Ovary (tissue), 9 donors: Measurements from ENCODE around the gene INTS11. TPM values are rescaled to one million over a fixed set of nuclear protein-coding genes. Genes with fewer than 3 reads are reported as not detected.

Source experiments
- DNase-seq, 5 donors: peaks; one replicate each; pipeline ENCODE4 v3.0.0-alpha.2; 2019 to 2020
- H3K27ac ChIP-seq, 2 donors: fragments of 200-600 bp; one replicate each; pipeline versions ENCODE4 v1.5.1 to v1.8.0; 2019 to 2022
- H3K27me3 ChIP-seq: fragments of 200-600 bp; one replicate; pipeline ENCODE4 v1.8.0; 2022
- H3K36me3 ChIP-seq: fragments of 200-600 bp; sonication (generic); one replicate; pipeline ENCODE4 v1.5.1; 2019
- H3K4me1 ChIP-seq: one replicate; pipeline ENCODE4 v1.8.1; 2013; ENCODE audit warnings: mild to moderate bottlenecking, moderate library complexity; ENCODE audit not compliant: insufficient read depth
- H3K4me3 ChIP-seq: fragments of 200-600 bp; sonication (generic); one replicate; pipeline ENCODE4 v1.5.1; 2017
- H3K9me3 ChIP-seq, 2 donors: fragments of 200-600 bp in 1 of 2; sonication (generic) in 1 of 2; one replicate each; pipeline versions ENCODE4 v1.5.1 to v1.8.1; 2013 to 2019; ENCODE audit warnings: mild to moderate bottlenecking in 1 of 2, moderate library complexity in 1 of 2
- EP300 ChIP-seq: sonication (generic); formaldehyde crosslinking; IDR thresholded peaks from one replicate; pipeline ENCODE4 v1.6.1; 2017; ENCODE audit warnings: antibody characterized with exemption
- POLR2A ChIP-seq: fragments of 450-650 bp; IDR thresholded peaks from one replicate; pipeline ENCODE4 v1.6.1; 2017; ENCODE audit warnings: antibody characterized with exemption, mild to moderate bottlenecking, moderate library complexity
- WGBS, 3 donors: extraction: QIAGEN DNeasy Blood & Tissue Kit in 1 of 3; methylation state at CpG; one replicate each; pipeline versions ENCODE4 v1.1.5 to v1.1.7; 2013 to 2017; 5-methylcytosine and 5-hydroxymethylcytosine counted together
- intact Hi-C, 4 donors: fragments of 100-400 bp; cut with DNase I; formaldehyde crosslinking; loops; one replicate each; pipeline versions ENCODE4 v1.11.0 to v1.15.1; 2022 to 2023
- polyA plus RNA-seq, 2 donors: library from polyadenylated mRNA; stranded (reverse); fragments of 200-250 nt in 1 of 2; fragments of 350-450 nt in 1 of 2; fragmentation: Illumina TruSeq in 1 of 2; extraction: RNeasy Lipid Tissue Mini Kit (QIAGEN cat#74804) in 1 of 2; gene quantifications; one replicate each; pipeline ENCODE4 v1.2.3, GENCODE V29; 2013 to 2014
- total RNA-seq, 7 donors: library from RNA; depleted of rRNA in 2 of 7; stranded (reverse); fragments of >200 nt in 2 of 7; fragmentation: NEBNext Ultra II Directional in 3 of 7; extraction: Animal tissue kit (Norgen Biotek cat#: 25700) in 3 of 7; gene quantifications; one replicate each; pipeline versions ENCODE4 v1.1.0 to v1.2.4, GENCODE V29; 2016 to 2023
- TF ChIP-seq, protein P1 (sequence below), 3 donors: fragments of 450-650 bp in 2 of 3; fragments of 200-600 bp in 1 of 3; IDR thresholded peaks; one replicate each; pipeline versions ENCODE4 v1.5.1 to v1.8.0; 2016 to 2022; ENCODE audit warnings: antibody characterized with exemption in 3 of 3, mild to moderate bottlenecking in 1 of 3
- donor health status: DM: no; HTN: no; CAD: no; lungs with moderate emphysema.
- donor health status: DM: no; HTN: no; CAD: no.
- donor health status: Bipolar disorder and iron deficiency.
- donor health status: DM: yes; HTN: yes; CAD: no.
- donor health status: DM: no; HTN: no; CAD: no.
- donor health status: DM: yes; HTN: yes; CAD: no.

The INTS11 gene
- total and polyA plus RNA-seq, 9 donors: 72.6 to 135 (median 109) TPM

DNA sequence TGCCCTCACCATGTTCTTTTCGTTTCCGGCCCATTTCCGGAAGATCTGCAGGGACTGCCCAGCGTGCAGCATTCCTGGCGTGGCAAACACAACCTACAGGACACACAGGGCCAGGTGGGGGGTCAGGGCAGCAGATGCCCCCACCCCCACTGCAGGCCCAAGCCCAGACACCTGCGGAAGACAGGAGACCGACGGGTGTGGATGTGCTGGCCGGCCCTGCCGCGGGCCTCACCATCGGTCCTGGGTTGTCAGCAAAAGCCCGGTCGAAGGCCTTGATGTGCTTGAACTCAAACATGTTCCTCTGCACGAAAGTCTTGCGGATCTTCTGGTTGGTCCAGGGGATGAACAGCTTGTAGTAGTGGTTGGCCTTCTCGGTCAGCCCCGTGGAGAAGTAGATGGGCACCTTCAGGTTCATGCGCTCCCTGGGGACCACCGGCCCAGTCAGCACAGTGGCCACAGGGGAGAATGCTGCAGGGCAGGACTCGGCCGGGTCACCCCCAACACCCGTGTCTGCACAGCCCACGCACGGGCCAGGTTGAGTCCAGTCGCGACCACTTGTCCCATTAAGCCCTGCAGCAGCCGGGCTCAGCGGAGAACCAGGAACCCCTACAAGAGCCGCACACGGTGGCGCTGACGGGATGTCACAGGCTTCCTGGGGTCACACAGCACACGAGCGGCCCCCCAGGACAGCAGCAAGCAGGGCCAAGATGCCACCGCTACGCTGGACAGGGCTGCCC, 10.8 kb downstream of the INTS11 start:
- TF ChIP-seq EP300 (no peak), POLR2A (no peak)
- TF ChIP-seq, protein P1, sequence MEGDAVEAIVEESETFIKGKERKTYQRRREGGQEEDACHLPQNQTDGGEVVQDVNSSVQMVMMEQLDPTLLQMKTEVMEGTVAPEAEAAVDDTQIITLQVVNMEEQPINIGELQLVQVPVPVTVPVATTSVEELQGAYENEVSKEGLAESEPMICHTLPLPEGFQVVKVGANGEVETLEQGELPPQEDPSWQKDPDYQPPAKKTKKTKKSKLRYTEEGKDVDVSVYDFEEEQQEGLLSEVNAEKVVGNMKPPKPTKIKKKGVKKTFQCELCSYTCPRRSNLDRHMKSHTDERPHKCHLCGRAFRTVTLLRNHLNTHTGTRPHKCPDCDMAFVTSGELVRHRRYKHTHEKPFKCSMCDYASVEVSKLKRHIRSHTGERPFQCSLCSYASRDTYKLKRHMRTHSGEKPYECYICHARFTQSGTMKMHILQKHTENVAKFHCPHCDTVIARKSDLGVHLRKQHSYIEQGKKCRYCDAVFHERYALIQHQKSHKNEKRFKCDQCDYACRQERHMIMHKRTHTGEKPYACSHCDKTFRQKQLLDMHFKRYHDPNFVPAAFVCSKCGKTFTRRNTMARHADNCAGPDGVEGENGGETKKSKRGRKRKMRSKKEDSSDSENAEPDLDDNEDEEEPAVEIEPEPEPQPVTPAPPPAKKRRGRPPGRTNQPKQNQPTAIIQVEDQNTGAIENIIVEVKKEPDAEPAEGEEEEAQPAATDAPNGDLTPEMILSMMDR (IDR thresholded peaks at IDR 0.05): no peak
- Histone ChIP-seq H3K9me3 (no peaks in the 10 kb centered on the region), H3K27me3 (no peaks in the 10 kb centered on the region), H3K27ac (no peak overlapping the region), H3K36me3 (no peaks in the 10 kb centered on the region), H3K4me1 (peaks cover 10% of the 10 kb centered on the region), H3K4me3 (no peak overlapping the region)
- no peak for DNase-seq
- intact Hi-C loops: loop anchor here in 1 of 4 donors (10.0 kb wide), 1 partner anchor 191 kb away; no protein-coding TSS in a partner anchor
- 82 to 89% (median 83%) methylated on average over 37 of the region's 37 CpGs for WGBS, 3 donors

DNA sequence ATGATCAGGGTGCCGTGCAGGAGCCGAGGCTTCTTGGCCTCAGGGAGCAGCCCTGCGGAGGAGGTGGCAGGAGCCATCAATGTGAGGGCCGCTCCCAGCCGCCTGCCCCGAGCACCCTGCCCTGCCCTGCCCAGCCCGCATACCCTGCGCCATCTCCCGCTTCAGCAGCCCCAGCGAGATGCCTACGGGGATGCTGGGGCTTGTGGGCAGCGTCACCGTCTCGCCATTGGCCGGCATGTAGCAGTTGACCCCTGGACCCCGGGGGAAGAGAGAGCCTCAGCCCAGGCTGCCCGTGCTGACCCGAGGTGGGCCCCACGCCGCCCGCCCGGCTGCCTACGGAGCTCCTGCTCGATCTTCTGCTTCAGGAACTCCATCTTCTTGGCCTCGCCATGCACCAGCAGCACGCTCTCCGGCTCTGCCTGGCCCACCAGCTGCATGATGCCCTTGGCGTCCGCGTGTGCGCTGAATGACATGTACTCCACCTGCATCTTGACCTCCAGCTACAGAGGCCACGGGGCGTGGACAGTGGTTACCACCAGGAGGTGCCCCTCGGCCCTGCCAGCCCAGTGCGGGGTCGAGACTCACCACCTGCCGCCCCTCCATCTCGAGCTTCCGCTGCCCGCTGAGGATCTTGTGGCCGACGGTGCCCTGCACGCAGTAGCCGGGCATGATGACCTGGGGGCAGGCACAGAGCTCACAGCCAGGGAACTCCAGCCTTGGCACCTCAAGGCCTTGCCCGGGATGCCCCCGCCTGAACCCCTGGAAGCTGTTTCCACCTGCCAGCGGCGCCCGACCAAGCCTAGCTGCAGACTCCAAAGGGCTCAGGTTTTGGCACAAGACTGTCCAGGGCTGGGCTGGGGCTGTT, 11.8 kb downstream of the INTS11 start:
- Histone ChIP-seq H3K27ac (no peak overlapping the region), H3K9me3 (no peaks in the 10 kb centered on the region), H3K4me1 (peaks cover 10% of the 10 kb centered on the region), H3K4me3 (no peak overlapping the region), H3K27me3 (no peaks in the 10 kb centered on the region), H3K36me3 (no peaks in the 10 kb centered on the region)
- DNase-seq: no peak
- intact Hi-C loops: loop anchor here in 1 of 4 donors (10.0 kb wide), 1 partner anchor 192 kb away; no protein-coding TSS in a partner anchor
- TF ChIP-seq EP300 (no peak), POLR2A (no peak)
- TF ChIP-seq, protein P1 (IDR thresholded peaks at IDR 0.05): no peak
- WGBS, 3 donors: 84 to 88% (median 88%) methylated on average over 49 of the region's 49 CpGs

DNA sequence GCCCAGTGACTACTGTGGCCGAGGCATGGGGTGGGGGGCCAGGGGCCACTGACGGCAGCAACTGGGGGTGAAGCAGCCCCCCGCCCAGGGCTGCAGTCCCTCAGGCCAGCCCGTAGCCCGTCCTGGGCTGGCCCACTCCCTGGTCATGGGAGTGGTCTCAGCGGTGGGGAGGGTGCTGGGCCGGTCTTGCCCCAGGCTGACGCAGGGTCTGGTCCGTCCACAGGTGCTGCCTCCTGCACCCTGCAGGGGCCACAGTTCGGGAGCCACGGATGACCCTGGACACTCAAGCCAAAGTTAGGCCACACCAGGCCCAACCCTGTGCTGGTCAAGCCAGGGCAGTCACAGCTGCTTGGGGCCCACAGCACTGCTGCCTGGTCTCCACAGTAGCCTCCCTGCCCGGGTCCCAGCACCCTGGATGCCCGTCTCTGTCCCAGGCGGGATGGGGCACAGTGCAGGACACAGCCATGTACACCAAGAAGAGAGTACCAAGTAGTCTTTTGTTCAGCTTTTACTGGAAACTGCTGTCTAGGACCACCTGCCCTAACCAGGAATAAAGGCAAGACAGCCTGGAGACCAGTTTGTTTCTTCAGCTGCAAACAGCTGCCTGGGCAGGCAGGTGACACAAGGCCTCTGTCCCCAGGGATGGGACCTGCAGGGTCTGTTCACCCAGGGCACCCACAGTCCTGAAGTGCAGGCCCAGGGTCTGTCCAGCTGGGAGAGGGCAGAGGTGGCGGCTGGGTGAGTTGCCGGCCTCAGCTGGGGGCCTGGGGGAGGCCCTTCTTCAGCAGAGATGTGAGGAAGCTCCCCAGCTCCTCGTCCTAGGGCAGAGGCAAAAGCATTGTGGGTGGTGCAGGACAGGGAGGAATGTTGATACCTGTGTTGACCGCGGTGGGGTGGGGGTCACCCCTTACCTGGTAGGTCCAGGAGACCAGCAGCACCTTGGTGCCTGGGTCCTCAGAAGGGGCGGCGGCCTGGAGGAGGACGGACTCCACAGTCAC, 13.1 kb downstream of the INTS11 start:
- TF ChIP-seq POLR2A: no peak
- TF ChIP-seq, protein P1 (IDR thresholded peaks at IDR 0.05): no peak
- no peak for TF ChIP-seq EP300
- Histone ChIP-seq H3K4me3 (no peak overlapping the region), H3K27me3 (no peaks in the 10 kb centered on the region), H3K9me3 (no peaks in the 10 kb centered on the region), H3K27ac (no peak overlapping the region), H3K4me1 (peaks cover 12% of the 10 kb centered on the region), H3K36me3 (no peaks in the 10 kb centered on the region)
- intact Hi-C loops: loop anchor here in 1 of 4 donors (10.0 kb wide), 1 partner anchor 193 kb away; no protein-coding TSS in a partner anchor
- WGBS, 3 donors: 82 to 85% (median 82%) methylated on average over 21 to 22 of the region's 22 CpGs
- no peak for DNase-seq
